NCI-H345 (cell line): Measurements from ENCODE around the gene NPAS2.

Source experiments
- DNase-seq: peaks from one replicate; lab custom pipeline; 2025; lab: John Stamatoyannopoulos, UW

NPAS2 gene

DNA sequence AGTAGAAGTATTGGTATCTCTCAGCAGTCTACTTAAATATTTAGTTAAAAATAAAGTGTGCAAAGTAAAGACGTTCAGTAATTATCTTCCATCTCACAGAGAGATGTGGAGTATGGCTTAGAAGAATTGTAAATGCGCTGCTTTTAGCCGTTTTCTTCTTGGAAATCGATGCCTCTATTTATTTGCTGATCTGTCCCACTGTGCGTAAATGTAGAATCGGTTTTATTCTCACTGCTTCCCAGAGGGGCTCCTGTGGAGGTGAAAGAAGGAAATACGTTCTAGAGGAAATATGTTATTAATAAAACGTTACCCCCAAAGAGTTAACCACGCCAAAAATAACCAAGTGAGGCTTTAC, 1.9 kb downstream of the NPAS2 start:
- DNase-seq, result no peak

DNA sequence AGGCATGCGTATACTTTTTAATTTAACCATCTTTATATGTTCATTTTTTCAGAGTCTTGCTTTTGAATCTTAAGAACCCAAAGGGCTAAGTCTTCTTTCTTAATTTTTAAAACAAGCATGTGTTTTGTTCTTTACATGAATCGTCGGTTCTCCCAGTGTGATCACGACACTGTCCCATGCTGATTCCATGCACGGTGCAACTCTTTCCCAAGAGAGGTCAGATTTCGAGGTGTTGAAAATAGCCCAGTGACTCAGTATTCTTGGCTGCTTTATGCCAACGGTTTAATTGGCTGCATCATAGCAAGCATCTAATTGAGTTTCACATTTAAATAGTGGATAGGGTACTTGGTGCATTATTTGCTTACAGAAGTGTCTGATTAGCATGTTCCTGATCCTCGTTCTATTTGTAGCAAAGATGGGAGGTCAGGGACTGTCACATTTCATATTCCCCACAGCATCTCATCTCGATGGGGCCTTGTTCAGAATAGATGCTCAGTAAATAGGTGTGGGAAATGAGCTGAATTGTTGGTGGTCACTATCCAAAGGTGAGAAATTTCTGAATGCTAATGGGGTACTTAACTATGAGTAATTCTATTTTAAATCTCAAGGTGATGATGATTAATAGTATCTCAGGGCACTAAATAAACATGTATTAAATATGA, 2.8 kb downstream of the NPAS2 start:
- no peak for DNase-seq

DNA sequence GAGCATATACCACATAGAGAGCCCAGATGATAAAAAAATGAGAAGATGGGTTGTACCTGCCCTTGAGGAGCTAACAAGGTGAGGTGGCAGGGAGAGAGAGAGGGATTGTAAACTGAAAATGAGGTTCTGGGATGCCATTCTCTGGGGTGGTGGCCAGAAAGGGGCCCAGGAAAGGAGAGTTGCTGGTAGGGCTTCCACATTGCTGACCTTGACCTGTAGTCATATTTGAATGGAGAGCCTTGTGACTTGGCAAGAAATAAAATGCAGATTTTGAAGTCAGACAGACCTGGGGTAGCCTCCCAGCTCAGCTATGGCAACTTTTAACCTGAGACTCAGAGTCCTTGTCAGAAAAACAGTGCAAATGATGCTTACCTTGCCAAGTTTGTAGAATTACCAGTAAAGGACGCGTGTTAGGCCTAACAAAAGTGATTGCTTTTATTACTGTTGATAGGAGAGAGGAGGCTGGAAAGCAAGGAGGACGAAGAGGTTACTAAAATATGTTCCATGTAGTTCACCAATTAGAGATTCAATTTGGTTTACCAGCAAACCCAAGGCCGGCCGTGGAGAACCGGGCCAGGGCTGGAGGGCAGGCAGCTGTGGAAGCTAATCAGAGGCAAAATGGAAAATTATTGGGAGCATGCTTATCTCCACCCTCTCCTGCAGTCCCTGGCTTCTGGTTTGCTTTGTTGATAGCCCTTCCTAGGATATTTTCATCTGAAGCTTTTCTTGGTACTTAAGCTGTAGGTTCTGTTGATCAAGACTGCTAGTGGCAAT, 3.9 kb downstream of the NPAS2 start:
- no peak for DNase-seq

DNA sequence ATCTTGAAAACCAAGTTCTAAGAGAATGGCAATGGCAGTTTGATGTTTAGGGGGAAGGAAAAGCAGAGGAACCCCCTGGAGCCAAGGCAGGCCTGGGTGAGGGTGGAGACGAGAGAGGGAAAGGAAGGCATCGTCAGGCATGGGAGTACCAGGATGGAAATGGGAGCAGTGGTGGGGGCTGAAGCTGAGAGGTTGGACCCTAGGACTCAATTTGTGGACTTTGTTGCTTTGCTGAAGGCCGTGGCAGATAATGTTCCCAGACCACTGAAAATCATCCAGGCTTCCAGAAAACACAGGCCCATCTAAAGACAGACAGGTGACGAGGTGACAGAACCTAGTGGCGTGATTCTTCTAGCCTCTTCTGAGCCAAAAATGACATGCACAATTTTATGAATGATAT, 4.9 kb downstream of the NPAS2 start:
- DNase-seq, result no peak

DNA sequence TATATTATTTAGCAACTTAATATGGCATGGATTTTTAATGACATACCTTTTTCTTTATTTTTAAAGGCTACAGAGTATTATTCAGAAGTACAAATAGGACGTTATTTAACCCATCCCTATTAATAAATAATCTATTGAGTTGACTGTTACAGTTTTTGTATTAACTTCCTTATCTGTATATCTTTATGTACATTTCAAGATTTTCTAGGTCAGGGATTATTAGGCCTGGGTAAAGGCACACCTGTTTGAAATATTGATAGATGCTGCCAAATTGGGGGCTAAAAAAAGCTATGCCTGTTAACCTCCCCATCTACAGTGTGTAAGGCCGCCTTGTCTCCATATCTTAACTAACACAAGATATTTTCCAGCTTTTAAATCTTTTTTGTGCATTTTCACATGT, 6.6 kb downstream of the NPAS2 start:
- DNase-seq, result no peak

DNA sequence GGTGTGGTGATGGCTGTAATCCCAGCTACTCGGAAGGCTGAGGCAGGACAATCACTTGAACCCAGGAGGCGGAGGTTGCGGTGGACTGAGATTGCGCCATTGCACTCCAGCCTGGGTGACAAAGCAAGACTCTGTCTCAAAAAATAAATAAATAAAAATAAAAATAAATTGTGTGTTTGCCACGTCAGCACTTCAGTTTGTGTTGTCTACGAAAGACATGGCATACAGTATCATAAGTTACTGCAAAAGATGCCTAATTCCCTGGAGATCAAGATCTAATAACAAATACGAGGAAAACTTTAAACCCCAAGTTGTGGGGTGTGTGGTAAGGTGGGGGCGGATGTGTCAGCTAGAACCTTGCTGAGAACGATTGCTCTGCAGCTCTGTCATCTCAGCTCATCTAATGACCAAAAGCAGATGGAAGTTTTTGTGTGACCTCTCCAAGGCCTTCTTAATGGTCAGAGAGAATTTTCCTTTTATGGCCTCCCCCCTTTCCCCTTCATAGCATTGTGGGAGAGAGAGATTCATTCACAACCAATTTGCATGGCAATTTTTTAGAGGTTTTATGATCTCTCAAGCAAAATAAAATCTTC, 11.3 kb downstream of the NPAS2 start:
- no peak for DNase-seq

DNA sequence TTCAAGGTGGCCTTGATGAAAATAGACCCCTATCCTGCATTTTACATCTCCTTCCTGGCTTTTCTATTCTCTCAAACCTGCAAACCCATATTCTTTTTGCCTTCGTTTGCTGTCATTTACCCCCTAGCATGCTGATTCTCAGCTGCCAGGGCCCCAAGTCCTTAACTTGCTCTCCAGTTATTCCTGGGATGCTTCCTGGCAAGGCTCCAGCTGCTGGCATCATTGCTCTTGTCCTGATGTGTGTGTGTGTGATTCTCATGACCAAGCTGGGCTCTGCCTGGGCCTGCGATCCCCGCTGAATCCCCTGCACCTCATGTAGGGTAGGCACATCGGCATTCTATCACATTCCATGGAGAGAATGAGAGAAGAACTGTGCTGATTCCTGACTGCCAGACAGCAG, 11.9 kb downstream of the NPAS2 start:
- DNase-seq, result peak; percentile 79

DNA sequence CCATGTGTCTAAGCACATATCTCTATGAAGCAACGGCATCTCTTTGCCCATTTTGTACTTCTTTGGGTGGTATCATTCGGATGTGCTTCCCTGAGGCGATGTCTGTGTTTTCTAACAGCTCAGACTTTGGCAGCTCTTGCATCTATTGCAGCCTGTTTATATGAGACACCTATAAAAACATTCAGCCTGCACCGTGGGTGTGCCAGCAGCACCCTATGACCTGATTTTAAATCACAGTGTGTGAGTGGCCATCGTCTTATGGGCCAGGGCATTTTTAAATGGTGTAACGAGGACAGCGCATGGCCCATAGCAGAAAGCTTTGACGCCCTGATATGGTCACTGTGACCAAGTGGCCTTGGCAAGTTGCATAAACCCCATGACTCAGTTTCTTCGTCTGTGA, 12.9 kb downstream of the NPAS2 start:
- no peak for DNase-seq

DNA sequence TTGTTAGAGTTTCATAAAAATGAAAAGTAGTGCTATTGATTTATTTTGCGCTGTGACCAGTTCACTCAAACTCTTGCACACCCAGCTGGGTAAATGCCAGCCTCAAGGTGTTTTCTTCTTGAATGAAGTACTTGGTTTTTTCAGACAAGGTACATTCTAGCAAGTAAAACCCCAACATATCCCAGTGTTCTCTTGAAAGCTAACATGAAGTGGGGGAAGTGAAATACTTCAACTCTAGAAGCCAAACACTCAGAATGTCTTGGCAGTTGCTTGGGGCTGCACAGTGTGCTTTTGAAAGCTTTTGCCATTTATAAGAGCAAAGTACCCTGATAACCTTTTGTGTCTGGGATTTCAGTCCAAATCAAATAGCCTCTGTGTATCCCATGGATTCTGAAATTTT, 13.4 kb downstream of the NPAS2 start:
- DNase-seq, result no peak

DNA sequence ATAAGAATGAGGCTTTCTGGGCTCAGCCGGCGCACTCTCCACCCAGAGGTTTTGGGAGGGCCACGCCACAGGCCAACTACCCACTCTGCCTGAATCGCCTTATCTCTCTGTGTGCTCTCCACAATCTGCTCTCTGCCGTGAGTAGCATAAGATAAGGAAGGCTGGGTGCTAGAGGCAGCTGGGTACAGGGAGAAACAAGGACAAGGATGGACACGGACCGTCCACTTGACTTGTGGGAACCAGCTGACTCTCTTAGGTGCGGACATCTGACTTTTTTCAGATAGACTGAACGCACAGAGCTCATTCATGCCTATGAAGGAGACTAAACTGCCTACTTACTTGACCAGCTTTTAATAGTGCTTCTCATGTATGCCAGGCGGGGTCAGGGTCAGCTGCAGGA, 14.3 kb downstream of the NPAS2 start:
- no peak for DNase-seq

DNA sequence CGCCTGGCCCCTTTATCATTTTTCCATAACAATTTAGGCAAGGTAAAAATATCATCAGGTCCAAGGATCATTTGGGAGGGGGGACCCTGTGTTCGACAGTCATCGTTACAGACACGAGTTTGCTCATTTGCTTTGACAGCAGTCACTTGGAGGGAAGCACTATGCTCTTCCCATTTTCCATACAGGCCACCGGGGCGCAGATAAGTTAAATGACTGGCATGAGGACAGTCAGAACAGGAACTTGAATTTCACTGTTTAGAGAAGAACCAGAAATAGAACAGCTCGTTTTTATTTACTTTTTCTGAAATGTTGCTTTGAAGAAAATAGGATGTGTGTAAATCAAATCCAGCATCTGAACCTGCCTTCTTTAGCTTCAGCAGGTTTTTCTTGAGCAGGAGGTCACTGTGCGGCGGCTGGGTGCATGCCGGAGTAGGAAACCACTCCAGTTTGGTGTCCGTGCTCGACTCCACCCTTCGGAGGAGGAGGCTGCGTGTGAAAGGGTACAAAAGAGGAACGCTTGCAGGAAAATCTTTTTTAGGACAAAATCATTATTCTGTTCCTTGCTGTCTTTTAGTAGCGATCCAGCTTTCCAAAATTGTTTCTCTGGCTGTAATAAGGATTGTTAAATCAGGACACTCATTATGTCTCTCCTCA, 15.2 kb downstream of the NPAS2 start:
- DNase-seq, result no peak

DNA sequence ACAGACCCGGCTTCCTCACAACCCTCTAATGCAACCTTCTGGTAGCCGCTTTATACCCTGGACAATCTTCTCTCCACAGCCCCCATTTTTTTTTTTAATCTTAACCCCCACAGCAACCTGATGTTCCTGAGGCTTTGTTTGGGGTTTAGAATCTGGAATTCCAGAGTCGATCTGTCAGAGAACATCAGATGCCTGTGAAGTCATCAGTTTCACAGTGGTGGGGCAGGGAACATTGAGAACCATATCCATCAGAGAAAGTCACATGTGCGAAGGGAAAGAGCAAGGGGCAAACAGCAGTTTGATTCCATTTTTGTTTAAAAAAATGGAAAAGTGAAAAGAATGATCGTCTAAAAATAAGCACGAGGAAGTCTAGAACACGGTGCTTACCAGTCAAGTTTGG, 20.6 kb downstream of the NPAS2 start:
- DNase-seq, result no peak

DNA sequence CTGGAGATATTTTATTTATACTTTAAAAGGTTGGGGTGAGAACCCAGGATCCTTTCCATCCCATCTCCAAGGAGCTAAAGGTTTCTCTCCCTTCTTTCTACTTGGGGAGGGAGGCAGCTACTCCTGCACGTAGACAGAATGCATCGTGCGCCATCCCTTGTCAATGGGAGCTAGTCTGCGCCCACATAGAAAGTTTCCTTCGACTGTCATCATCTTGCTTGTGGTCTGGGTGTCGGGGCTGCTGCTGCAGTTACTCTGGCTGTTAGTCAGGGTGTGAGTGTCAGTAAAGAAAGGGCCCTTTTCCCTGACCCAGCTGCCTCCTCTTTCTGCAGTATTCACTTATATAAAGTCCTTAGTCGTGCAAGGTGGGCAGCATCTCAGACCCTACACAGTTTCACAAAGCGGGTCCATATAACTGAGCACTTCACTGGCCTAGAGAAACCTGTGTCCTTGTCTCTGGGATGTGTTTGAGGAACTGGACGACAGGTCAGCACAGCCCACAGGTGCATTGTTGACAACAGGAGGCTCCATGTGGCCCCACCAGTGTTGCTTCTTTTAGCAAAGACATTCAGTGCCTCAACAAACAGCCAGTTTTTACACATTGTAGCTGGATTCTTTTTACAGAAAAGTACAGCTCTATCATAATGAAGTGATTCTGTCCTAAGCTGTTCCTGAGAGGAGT, 22.4 kb downstream of the NPAS2 start:
- DNase-seq, result no peak

DNA sequence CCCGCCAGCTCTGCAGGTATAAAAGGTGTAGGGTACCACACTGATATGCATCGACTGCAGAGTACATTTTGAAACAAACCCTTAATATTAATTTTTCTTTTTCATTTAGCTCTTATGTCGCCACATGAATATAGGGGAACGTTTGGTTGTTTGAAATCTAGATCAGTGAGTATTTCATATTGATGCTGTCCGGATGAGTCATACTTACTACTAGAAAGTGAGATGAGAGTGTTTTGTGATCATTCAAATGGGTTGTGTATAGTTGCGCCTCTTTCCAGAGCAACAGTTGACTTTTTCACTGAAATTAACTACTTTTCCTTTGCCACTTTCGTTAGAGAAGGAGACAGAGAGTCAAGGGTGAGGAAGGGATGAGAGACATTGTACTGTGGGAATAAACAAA, 24.6 kb downstream of the NPAS2 start:
- DNase-seq, result no peak

DNA sequence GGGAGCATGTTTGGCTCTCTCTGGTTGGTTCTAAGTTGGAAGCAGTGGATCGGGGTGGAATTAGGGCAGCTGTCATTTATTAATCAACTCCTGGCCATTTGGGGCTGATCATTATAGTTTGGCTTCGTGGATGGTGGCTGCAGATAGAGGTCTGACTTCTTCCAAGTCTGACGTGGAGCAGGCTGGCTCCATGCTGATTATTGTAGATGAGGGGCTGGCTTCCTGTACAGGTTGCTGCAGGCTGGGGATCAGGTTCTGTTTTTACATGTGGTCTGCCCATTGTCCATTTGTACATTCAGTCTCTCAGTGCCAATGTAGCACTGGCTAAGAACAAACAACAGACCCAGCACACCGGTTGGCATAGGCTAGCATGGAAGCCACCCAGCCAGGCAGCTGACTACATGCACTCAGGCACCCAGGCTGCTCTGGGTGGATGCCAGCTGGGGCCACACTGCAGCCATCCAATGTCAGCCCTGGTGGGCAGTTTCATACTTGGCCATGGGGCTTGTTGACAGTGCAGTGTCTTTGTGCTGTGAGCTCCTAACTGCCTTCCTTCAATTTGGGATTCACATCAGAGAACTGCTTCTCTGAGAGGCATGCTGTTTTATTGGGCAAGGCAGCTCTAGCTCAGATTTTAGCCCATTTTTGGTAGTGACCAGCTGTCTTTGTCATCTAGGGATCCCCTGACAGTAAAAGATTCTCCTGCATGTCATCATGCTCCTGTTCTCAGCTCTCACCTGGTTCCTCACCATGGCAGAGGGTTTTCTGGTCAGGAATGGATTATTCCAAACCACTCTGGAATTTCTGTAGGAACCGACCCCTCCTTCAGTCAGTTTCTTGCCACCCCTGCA, 25.4 kb downstream of the NPAS2 start:
- DNase-seq, result no peak

DNA sequence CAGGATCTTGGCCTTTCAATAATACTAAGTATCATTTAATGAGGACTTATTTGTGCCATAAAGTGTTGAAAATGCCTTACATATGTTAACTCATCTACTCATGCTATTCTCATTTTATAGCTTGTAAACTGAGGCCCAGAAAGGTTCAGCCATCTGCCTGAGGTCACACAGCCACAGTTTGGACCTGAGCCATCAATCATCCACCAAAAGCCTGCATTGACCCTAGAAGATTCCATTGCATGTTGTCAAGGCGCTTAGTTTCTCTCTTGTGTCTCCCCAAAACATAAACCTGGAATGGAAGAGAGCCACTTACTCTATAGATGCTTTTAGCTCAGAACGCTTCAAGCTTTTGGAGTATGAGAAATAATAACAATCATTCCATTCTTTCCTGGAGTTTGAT, 26.8 kb downstream of the NPAS2 start:
- no peak for DNase-seq

DNA sequence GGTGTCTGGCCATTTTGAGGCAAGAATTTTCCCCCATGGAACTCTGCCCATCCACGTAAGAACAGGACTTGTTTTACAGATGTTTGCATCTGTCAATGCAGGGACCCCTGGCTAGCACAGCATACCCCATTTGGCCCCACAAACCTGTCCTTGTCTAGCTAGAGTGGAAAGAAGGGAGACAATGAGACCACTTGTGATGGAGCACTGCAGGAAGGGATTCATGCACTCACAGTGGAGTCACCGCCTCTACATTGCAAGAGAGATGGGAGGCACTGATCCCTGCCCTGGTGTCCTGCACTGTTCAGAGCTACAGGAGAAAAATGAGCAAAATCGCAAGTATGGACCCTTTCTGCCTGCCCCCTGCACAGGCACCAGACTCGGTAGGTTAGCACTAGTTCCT, 32.5 kb downstream of the NPAS2 start:
- no peak for DNase-seq

DNA sequence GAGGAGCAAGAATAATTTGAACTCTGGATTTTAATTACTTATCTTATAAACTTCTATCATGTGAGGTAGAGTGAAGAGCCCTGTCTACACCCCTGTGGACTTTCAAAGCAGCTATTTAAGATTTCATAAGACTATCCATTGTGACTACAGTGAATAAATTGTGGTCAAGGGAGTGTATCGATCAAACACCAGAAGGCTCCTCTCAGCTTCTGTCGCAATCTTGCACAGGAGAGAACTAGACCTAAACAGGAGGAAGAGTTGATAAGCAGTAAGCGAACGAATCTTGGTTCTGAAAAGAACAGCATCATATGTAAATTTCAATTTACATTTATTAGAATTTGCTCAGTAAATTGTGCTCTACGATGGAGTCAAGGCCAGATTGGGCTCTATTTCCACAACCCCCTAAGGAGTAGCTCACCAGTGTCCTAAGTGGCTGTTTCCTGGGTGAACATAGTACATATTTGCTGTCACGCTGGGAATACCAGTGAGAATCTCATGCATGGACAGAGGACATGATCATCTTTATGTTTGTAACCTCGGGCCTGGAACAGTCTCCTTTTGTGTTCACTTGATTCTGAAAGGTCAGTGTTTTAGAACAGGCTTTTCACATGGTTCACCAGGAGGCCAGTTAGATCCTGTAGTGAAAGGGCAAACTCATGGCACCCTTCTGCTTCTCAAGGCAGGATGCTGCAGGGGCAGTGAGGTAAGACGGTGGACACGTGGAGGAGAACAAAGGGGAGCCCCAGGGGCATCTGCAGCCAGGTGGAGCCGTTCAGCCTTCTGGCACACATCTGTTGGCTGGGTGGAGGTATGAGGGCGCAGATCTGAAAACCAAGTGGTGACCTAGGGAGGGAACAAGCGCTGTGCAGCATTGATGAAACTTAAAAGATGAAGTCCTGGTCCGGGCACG, 33.3 kb downstream of the NPAS2 start:
- peak; percentile 27 for DNase-seq

DNA sequence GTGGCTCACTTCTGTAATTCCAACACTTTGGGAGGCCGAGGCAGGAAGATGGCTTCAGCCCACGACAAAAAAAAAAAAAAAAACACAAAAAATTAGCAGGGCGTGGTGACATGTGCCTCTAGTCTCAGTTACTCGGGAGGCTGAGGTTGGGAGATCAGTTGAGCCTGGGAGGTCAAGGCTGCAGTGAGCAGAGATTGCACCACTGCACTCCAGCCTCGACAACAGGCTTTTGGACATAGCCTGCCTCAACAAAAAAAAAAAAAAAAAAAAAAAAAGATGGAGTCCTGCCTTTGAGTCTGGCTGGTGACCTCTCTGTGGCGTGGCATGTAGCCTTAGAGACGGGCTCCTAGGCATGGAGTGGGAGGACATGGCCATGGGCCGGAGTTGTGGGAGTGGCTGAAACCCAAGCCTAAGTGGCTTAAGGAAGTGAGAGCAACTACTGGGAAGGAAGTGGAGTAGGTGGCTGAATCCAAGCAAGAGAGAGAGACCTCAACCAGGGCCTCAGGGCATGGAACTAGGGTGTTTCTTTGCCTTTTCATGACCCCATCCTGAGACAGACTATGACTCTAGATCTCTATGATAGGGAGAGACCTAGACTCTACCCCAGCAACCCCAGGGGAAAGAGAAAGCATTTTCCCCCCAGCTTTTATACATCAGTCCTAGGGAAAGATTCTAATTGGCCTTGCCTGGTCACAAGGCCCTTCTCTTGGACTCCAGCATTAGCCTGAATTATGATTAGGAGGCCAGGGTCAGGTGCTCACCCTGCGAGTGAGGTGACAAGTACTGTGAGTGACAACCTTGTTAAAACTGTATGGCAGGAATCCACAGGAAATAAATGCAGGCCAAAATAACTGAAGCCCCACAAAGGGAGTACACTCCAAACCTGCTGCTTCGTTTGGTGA, 34.2 kb downstream of the NPAS2 start:
- no peak for DNase-seq
